ENCODE data around the gene EPB41L2.
A peak's percentile ranks its signal among the peaks of the same experiment; 100 is the strongest.
"Not testable (repeated sequence)": the region's sequence is repeated elsewhere in the genome, so short reads cannot be mapped to it uniquely, and the experiment has no call there.

Gene EPB41L2

GRCh38 chr6:130945401-130945919 is 117.6 kb downstream of the EPB41L2 start:
- no peak for DNase-seq (ENCODE audit: low spot score)

- DNase-seq (ENCODE audit: low spot score) = no peak
Measured at GRCh38 chr6:130944486-130944885, 118.6 kb downstream of the EPB41L2 start.

- no peak for DNase-seq (ENCODE audit: low spot score)
Measured at GRCh38 chr6:130943738-130944137, 119.3 kb downstream of the EPB41L2 start.

GRCh38 chr6:130942752-130943151 is 120.3 kb downstream of the EPB41L2 start:
- not testable (repeated sequence) for DNase-seq (ENCODE audit: low spot score)

- DNase-seq (ENCODE audit: low spot score) = no peak
Measured at GRCh38 chr6:130937942-130938604, 125.0 kb downstream of the EPB41L2 start.

- no peak for DNase-seq (ENCODE audit: low spot score)
Measured at GRCh38 chr6:130936933-130937332, 126.1 kb downstream of the EPB41L2 start.

GRCh38 chr6:130935978-130936377 is 127.1 kb downstream of the EPB41L2 start:
- no peak for DNase-seq (ENCODE audit: low spot score)

GRCh38 chr6:130934848-130935585 is 128.0 kb downstream of the EPB41L2 start:
- DNase-seq (ENCODE audit: low spot score) = no peak

- DNase-seq (ENCODE audit: low spot score) = peak; percentile 64
Measured at GRCh38 chr6:130933712-130934200, 129.3 kb downstream of the EPB41L2 start.

- no peak for DNase-seq (ENCODE audit: low spot score)
Measured at GRCh38 chr6:130932921-130933320, 130.1 kb downstream of the EPB41L2 start.

GRCh38 chr6:130932438-130932837 is 130.6 kb downstream of the EPB41L2 start:
- no peak for DNase-seq (ENCODE audit: low spot score)

- DNase-seq (ENCODE audit: low spot score) = no peak
Measured at GRCh38 chr6:130931683-130932082, 131.4 kb downstream of the EPB41L2 start.

- no peak for DNase-seq (ENCODE audit: low spot score)
Measured at GRCh38 chr6:130929036-130929678, 133.9 kb downstream of the EPB41L2 start.

- DNase-seq (ENCODE audit: low spot score) = no peak
Measured at GRCh38 chr6:130928158-130928912, 134.7 kb downstream of the EPB41L2 start.

- DNase-seq (ENCODE audit: low spot score) = no peak
Measured at GRCh38 chr6:130927305-130927704, 135.7 kb downstream of the EPB41L2 start.

GRCh38 chr6:130923350-130923749 is 139.7 kb downstream of the EPB41L2 start:
- no peak for DNase-seq (ENCODE audit: low spot score)

GRCh38 chr6:130922922-130923321 is 140.1 kb downstream of the EPB41L2 start:
- DNase-seq (ENCODE audit: low spot score) = no peak

GRCh38 chr6:130920969-130921368 is 142.1 kb downstream of the EPB41L2 start:
- no peak for DNase-seq (ENCODE audit: low spot score)

GRCh38 chr6:130918171-130918570 is 144.9 kb downstream of the EPB41L2 start:
- no peak for DNase-seq (ENCODE audit: low spot score)

GRCh38 chr6:130915606-130916005 is 147.4 kb downstream of the EPB41L2 start:
- DNase-seq (ENCODE audit: low spot score) = not testable (repeated sequence)

- DNase-seq (ENCODE audit: low spot score) = no peak
Measured at GRCh38 chr6:130913120-130913519, 149.9 kb downstream of the EPB41L2 start.

- peak; percentile 71 for DNase-seq (ENCODE audit: low spot score)
Measured at GRCh38 chr6:130912434-130912833, 150.6 kb downstream of the EPB41L2 start.

Measured in left forelimb (tissue), 1 donor.